GM21786 (cell line): ENCODE results near the gene PRKAR2A.

Source experiments
- ATAC-seq: cut with Tn5 transposase; IDR thresholded peaks from one replicate; pipeline ENCODE4 v1.9.1; 2021; ENCODE audit not compliant: unreplicated experiment

PRKAR2A gene

DNA sequence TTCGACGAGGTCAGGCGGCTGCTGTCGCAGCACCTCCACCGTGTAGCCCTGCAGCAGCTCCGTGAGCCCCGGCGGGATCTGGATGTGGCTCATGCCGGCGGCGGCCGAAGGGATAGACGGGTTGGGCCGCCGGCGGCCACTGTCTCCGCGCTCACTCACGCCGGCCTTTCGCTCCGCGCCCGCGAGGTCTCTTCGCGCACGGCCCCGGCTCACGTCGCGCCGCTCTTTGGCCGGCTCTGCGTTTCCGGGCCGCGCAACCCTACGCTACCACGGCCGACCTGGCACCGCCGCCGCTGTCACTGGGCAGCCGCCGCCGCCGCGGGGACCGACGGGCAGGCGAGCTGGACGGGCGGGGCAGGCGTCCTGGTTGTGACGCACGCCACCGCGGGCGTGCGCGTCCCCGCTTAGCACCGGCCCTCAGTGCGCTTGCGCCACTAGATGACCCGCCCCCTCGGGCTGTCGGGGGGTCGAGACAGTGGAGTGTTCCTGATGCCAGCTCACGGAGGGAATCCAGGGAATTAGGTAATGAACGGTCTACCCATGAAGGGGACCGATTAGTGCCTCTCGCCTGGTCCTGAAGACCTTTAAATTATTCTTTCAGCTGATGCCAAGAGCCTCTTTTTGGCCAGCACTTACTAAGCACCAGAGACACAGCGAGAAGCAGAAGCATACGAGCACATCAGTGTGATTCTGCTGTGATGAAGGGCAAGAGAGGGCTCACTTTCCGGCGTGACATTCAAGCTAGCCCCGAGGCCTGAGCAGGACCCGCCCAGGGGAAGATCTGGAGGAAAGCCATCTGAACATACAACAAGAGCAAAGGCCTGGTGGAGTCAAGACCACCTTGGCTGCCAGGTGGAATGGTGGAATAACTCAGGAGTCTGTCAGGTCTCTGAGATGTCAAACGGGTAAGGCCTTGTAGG lies at the start of gene PRKAR2A:
Gene PRKAR2A (minus strand): TSS at position 371 of the 920 bp plus-strand sequence. CDS start 278 bp downstream, at position 93.
- ATAC-seq: peak; percentile 86

DNA sequence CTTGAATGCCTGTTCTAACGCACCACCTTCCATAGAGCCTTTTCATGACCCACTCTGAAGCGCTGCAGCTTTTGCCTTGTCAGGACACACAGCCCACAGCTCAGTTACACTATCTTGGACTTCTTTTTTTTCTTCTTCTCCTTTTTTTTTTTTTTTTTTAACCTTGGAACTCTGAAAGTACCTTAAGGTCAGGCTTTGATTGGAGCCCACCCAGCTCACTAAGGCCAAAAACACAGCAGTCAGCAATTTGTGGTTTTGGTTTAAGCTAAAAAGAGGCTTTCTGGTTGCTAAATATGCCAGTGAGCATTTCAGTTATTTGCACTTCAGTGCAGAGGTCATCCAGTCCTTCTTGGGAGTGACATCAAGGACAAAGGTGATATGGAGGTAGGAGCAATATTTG lies 49.3 kb upstream of the PRKAR2A start:
- no peak for ATAC-seq

GRCh38 chr3:48894516-48894915 lies 46.8 kb upstream of the PRKAR2A start:
- no peak for ATAC-seq

DNA sequence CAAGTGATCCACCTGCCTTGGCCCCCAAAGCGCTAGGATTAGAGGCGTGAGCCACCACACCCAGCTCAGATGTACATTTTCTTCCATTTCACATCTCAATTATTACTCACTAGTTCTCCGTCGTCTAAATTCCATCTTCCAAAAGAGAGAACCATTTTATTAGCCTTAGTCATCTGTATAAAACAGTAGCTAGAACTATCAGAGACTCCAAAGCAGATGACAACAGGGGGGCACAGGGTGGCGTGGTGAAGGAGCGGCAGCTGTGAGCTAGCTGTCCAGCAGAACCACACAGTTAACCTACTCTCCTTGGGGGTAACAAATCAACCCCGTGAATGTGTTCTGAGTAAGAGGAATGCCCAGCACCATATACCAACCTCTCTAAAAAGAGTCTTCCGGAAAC lies 43.9 kb upstream of the PRKAR2A start:
- ATAC-seq: no peak

GRCh38 chr3:48885753-48886152 lies 38.1 kb upstream of the PRKAR2A start:
- no peak for ATAC-seq

DNA sequence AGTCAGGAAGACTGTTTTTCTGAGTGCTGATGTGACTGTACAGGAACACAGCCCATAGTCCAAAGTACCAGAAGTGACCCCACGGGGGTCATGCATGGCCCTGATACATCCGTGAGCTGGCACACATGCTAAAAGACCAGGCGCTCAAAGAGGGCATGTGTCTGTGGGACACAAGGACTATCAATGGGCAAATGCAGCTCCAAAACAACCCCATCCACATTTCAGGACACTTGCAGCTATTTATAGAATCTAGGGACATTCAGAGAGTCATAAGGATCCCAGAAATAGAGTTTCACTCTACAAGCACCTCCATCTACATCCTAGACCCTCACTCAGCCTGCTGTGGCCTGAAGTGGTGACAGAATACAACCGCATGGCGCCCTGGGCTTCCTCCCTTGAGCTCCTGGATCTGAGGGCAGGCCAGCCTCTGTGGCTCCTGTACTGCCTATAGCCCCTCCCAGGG lies 34.0 kb upstream of the PRKAR2A start:
- no peak for ATAC-seq

DNA sequence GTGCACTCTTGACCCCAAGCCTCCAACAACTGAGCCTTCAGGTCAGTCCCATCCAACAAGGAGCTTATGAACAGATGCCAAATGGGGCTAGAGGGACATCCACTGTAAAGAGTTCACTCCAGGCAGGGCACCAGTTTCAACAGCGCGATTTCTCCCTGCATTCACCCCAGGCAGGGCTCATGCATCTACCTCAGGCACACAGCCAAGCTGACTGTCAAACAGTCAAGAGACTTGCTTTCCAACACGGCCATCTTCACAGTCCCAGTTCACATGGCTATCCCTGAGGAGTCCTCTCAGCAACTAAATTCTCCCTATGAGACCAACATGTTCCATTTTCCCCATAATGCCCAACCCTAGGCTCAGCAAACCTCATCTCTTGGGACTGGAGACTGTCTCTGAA lies 33.3 kb upstream of the PRKAR2A start:
- ATAC-seq: no peak

DNA sequence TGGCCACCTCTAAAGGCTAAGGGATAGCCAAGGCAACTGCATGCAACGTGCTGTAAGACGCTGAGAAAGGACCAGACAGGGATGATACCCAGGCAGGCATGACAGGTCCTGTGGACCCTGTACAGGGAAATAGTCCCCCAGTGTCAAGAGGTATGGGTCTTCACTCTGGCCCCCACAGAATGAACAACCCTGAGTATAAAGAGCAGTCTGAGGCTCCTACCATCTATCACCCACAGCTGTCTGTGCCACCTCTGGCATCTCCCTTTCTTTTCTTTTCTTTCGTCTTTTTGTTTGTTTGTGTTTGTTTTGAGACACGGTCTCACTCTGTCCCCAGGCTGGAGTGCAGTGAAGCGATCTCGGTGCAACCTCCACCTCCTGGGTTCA lies 32.3 kb upstream of the PRKAR2A start:
- ATAC-seq: no peak

DNA sequence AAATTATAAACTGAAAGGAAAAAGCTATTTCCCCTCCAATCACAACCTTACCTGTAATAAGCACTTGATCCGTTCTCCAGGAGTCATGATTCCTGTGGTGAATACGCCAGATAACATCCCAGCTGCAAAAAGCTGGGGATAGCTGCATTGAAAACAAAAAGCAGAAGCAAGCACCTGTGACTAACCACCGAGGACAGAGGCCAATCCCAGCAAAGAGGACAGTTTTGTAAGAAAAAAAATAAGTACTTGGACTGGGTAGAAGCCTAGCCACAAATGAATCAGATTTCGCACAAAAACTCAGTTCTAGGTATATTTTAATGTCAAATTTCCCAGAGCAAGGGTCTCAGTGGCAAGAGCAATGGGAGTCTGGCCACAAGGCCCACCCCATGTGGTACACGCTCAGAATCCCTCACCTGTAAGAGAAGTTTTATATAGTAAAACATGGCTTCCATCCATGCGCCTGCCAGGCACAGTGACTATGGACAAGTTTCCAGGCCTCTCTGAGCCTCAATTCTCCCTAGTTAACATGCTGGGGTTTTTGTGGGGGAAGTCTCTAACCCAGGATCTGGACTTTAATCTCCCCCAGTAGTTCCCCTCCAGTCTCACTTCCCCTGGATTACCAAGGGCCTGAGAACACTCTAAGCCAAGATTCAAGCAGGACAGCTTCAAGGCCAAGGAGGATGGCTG lies 31.8 kb upstream of the PRKAR2A start:
- no peak for ATAC-seq

- no peak for ATAC-seq
These were observed 30.0 kb upstream of the PRKAR2A start for GRCh38 chr3:48877671-48878070.

GRCh38 chr3:48863122-48863521 lies 15.4 kb upstream of the PRKAR2A start:
- no peak for ATAC-seq

DNA sequence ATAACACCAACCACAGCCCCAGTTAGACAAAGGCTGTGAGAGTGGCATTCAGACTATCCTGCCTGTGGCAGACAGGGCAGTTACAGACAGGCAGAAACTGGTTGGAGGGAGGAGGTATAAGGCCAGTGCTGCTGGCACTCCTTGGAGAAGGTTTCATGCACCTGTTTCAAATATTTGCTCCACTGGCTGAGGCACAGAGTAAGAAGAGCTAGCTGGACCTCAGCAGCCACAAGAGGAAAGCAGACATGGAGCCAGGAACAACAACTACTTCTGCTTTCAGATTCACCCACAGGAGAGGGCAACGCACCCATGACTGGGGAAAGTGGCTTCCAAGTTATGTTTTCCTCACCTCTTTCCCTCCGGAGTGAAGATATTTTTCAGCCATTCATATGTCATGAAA lies 11.5 kb upstream of the PRKAR2A start:
- ATAC-seq: no peak

GRCh38 chr3:48858709-48859108 lies 11.0 kb upstream of the PRKAR2A start:
- ATAC-seq: no peak

- ATAC-seq: no peak
These were observed 10.0 kb upstream of the PRKAR2A start for GRCh38 chr3:48857641-48858040.

DNA sequence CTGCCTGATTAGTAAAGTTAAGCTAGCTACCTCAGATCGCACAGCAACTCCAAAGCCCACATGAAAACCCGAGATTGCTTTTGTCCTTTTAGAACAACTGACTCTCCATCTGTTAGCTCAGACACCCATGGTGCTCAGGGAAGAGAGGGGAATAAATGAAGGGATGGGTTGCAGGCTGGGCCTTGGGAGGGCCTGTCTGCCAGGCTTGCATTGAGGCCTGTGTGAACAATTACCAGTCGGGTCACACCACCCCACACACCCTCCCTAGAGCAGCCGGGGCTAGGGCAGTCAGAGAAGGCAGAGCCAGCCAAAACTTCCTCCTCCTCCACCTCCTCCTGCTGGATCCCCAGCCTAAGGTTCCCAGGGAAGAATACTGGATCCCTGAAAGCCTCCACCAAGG lies 8.8 kb upstream of the PRKAR2A start:
- no peak for ATAC-seq

- no peak for ATAC-seq
These were observed 8.2 kb upstream of the PRKAR2A start for GRCh38 chr3:48855681-48856447.

GRCh38 chr3:48852151-48852550 lies 4.5 kb upstream of the PRKAR2A start:
- ATAC-seq: no peak

DNA sequence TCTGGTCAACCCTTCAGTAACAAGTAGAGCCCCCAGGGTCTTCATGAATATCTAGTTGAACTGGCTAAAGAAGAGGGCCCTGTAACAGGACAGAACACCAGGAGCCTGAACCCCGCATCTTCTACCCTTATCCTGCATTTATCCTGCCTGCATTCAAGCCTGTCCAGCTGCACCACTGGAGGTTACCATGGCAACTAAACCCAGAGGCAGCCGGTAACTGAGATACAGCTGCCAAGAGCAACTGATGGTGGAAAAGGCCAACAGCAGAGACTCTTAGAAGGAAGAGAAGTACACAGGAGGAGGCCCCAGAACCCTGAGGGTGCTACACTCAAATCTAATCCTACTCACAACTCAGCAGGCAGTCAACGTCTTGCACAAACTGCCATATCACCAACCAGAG lies 3.7 kb upstream of the PRKAR2A start:
- ATAC-seq: no peak

DNA sequence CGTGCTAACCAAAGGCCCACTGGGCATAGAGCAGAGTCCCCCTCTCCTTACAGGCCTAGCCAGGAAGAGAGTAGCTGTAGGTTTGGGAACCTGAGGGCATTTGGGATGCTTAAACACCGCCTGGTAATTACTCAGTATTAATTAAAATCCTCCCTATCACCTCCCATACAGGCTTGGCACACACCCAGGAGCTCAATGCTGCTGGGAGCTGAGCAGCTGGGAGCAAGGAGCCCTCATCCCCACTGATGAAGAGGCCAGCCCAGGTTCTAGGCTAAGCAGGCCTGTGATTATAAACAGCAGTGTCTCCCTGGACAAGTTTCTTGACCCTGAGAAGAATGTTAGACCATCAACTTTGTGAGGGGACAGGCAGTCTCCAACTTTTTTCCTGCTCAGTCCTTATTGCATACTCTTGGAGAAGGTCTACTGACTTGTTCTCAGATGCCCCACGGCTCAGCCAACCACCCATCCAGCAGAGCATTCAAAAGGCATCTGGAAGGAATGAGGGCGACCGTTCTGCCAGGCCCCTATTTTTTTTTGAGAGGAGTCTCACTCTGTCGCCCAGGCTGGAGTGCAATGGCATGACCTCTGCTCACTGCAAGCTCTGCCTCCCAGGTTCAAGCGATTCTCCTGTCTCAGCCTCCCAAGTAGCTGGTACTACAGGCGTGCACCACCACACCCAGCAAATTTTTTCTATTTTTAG lies 1.3 kb upstream of the PRKAR2A start:
- ATAC-seq: no peak

DNA sequence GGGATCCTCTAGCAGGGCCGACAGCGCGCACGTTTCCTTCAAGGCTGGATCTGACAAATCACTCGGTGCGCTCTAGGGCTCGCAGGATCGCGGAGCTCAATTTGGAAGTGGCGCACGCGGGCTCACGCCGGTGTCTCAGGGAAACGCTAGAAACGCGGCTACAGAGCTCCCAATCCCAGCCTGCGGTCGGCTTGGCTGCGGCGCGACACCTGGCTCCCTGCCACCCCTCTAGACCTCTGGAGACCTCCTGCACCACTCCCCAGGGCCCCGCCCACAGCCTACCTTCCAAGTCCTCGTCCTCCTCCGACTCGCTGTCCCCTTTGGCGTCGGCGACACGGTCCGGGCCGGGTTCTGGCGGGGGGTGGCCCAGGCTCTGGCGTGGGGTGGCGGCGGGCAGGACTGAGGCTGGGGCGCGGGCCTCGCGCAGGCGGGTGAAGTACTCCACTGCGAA lies 596 bp downstream of the PRKAR2A start:
- ATAC-seq: peak; percentile 34

- ATAC-seq: no peak
These were observed 2.5 kb downstream of the PRKAR2A start for GRCh38 chr3:48845170-48845569.
